Peyer's patch (tissue), 4 donors: ENCODE data around the gene CNTN3.

Experiments used
- CTCF ChIP-seq, 6 experiments: fragments of 450-650 bp in 4 of 6; fragments of 200-600 bp in 2 of 6; sonication (generic) in 1 of 6; IDR thresholded peaks; one replicate each; pipeline ENCODE4 v1.5.1; 2017 to 2019; ENCODE audit warnings: antibody characterized with exemption in 6 of 6, mild to moderate bottlenecking in 3 of 6, moderate library complexity in 1 of 6
- POLR2A ChIP-seq, 2 donors: fragments of 450-650 bp; IDR thresholded peaks; one replicate each; pipeline ENCODE4 v1.5.1; 2017; ENCODE audit warnings: antibody characterized with exemption in 2 of 2, mild to moderate bottlenecking in 2 of 2, moderate library complexity in 2 of 2

GRCh38 chr3:74623261-74623836, 8.9 kb upstream of the CNTN3 start:
- TF ChIP-seq CTCF (IDR thresholded peaks at IDR 0.05) (no peak), POLR2A (IDR thresholded peaks at IDR 0.05) (no peak)
